LNCAP (cell line): ENCODE data around the gene CLEC1A.

Experiments used
- TF ChIP-seq, protein P1 (sequence below): fragments of 450-650 bp; IDR thresholded peaks from 2 replicates; pipeline ENCODE4 v1.5.1; 2017; ENCODE audit warnings: mild to moderate bottlenecking

CLEC1A gene

DNA sequence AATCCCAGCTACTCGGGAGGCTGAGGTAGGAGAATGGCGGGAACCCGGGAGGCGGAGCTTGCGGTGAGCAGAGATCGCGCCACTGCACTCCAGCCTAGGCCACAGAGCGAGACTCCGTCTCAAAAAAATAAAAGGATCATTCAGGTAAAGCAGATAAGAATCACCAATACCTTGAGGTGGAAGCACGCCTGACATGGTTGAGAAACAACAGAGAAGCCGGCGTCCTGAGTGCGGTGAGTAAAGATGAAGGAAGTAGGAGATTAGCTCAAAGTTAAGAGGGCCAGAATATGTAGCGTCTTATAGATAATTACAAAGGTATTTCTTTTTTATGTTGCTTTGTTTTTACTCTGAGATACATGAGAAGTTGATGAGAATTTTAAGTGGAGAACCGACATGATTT lies 16.5 kb upstream of the CLEC1A start:
- TF ChIP-seq, protein P1, sequence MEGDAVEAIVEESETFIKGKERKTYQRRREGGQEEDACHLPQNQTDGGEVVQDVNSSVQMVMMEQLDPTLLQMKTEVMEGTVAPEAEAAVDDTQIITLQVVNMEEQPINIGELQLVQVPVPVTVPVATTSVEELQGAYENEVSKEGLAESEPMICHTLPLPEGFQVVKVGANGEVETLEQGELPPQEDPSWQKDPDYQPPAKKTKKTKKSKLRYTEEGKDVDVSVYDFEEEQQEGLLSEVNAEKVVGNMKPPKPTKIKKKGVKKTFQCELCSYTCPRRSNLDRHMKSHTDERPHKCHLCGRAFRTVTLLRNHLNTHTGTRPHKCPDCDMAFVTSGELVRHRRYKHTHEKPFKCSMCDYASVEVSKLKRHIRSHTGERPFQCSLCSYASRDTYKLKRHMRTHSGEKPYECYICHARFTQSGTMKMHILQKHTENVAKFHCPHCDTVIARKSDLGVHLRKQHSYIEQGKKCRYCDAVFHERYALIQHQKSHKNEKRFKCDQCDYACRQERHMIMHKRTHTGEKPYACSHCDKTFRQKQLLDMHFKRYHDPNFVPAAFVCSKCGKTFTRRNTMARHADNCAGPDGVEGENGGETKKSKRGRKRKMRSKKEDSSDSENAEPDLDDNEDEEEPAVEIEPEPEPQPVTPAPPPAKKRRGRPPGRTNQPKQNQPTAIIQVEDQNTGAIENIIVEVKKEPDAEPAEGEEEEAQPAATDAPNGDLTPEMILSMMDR = no peak

DNA sequence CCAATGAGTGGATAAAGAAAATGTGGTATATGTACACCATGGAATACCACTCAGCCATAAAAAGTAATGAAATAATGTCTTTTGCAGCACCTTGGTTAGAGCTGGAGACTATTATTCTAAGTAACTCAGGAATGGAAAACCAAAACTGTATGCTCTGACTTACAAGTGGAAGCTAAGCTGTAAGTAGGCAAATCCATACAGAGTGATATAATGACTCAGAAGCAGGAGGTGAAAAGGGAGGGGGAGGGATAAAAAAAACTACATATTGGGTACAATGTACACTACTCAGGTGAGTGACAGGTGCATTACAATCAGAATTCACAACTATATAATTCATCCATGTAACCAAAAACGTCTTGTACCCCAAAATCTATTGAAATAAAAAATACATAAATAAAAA lies 15.1 kb upstream of the CLEC1A start:
- TF ChIP-seq, protein P1 = no peak

DNA sequence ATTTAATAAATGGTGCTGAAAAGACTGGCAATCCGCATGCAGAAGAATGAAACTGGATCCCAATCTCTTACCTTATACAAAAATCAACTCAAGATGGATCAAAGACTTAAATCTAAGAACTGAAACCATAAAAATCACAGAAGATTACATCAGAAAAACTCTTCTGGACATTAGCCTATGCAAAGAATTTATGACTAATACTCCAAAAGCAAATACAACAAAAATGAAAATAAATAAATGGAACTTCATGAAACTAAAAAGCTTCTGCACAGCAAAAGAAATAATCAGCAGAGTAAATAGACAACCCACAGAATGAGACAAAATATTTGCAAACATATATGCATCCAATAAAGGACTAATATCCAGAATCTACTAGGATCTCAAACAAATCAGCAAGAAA lies 14.3 kb upstream of the CLEC1A start:
- TF ChIP-seq, protein P1 = no peak

DNA sequence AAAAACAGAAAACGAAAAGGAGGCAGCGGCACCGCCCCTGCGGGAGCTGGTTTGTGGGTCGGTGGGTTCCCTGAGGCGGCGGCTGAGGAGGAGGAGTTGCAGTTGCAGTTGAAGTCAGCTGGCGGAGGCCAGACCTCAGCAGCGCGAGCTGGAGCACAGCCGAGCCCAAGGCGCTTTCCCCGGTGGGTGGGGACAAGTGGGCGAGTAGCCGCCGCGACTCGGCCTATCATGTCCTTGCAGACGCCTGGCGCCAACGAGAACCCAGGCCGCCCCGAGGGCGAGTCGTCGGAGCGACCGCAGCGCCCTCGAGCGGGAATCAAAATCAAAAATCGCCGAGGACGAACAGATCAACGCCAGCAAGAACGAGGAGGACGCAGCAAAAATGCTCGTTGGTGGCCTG lies 12.7 kb upstream of the CLEC1A start:
- TF ChIP-seq, protein P1 = no peak

DNA sequence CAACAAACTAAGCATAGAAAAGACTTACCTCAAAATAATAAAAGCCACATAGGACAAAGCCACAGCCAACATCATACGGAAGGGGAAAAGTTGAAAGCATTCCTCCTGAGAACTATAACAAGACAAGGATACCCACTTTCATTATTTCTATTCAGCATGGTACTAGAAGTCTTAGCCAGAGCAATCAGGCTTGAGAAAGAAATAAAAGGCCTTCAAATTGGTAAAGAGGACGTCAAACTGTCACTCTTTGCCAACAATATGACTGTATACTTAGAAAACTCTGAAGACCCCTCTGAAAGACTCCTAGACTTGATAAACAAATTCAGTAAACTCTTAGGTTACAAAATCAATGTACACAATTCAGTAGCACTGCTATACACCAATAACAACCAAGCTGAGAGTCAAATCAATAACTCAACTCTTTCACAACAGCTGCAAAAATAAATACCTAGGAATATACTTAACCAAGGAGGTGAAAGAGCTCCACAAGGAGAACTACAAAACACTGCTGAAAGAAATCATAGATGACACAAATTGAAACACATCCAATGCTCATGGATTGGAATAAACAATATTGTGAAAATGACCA lies 11.6 kb upstream of the CLEC1A start:
- TF ChIP-seq, protein P1 = no peak

DNA sequence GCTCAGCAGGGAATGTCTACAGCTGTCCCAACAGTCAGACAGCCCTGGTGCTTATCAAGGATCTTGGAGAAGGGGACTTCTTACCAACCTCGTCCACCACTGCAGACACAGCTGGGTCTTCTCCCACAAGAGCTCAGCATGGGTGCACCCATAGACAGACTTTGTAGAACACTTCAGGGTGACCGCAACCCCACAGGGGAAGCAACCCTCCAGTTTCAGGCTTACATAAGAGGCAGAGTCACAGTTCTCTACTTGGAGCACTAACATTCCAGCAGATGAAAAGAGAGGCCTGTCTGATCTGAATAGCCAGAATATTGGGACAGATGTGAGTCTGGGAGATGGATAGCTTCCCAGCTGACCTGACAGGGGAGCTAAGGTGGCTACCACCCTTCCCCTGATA lies 3.5 kb upstream of the CLEC1A start:
- TF ChIP-seq, protein P1 = no peak

DNA sequence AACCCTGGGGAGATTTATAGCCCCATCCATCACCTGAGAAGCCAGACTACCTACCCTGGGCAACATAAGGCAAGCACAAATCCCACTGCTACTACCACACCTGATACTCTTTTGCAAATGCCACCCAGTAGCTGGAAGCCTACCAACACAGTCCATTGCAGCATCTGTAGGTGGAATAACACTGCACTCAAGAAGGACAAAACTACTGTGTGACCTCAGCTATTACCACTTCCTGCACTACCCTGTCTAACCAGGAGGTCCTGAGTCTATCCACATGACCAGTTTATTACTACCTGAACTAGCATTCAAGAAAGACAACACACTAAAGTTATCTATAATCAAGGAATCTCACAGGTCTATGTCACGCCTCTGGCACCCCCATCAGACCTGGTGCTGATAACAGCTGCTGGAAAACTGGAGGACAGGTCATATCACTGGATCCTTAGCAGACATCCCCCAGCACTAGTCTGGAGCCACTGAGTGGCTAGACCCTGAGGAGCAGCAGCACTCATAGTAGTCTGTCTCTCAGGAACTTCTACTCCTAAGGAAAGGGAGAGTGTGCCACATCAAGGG lies 2.9 kb upstream of the CLEC1A start:
- TF ChIP-seq, protein P1 = no peak
